Measurements from ENCODE around the gene VPS52.

DNA sequence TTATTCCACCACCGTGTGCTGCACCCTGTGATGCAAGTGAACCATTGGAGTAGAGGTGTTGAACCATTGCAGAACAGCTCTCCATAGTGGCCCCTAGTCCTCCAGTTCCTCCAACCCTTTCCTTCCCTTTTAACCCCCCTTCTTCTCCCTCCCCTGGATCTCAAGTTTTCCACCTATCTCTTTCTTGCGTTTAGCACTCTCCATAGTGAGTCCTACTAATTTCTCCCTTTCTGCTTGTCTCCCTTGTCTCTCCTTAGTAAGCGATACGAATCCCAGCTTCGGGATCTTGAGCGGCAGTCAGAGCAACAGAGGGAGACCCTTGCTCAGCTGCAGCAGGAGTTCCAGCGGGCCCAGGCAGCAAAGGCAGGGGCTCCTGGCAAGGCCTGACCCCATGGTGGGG lies 18.8 kb upstream of the VPS52 start:
- TF ChIP-seq CTCF (conservative IDR thresholded peaks at IDR 0.05) (no peak), ZFX (IDR thresholded peaks at IDR 0.05) (no peak)

Data from C4-2B (cell line).